ENCODE measurements around the gene TEAD2. TPM values are rescaled to one million over a fixed set of nuclear protein-coding genes. Genes with fewer than 3 reads are reported as not detected.

TEAD2 gene
- total and polyA plus RNA-seq, 9 of the 15 experiments (the other 6 are each of a cell fraction or from before 2014, with no cell fraction given) = 1.6 to 27.0 (median 13.9) TPM

- TF ChIP-seq, protein P1, sequence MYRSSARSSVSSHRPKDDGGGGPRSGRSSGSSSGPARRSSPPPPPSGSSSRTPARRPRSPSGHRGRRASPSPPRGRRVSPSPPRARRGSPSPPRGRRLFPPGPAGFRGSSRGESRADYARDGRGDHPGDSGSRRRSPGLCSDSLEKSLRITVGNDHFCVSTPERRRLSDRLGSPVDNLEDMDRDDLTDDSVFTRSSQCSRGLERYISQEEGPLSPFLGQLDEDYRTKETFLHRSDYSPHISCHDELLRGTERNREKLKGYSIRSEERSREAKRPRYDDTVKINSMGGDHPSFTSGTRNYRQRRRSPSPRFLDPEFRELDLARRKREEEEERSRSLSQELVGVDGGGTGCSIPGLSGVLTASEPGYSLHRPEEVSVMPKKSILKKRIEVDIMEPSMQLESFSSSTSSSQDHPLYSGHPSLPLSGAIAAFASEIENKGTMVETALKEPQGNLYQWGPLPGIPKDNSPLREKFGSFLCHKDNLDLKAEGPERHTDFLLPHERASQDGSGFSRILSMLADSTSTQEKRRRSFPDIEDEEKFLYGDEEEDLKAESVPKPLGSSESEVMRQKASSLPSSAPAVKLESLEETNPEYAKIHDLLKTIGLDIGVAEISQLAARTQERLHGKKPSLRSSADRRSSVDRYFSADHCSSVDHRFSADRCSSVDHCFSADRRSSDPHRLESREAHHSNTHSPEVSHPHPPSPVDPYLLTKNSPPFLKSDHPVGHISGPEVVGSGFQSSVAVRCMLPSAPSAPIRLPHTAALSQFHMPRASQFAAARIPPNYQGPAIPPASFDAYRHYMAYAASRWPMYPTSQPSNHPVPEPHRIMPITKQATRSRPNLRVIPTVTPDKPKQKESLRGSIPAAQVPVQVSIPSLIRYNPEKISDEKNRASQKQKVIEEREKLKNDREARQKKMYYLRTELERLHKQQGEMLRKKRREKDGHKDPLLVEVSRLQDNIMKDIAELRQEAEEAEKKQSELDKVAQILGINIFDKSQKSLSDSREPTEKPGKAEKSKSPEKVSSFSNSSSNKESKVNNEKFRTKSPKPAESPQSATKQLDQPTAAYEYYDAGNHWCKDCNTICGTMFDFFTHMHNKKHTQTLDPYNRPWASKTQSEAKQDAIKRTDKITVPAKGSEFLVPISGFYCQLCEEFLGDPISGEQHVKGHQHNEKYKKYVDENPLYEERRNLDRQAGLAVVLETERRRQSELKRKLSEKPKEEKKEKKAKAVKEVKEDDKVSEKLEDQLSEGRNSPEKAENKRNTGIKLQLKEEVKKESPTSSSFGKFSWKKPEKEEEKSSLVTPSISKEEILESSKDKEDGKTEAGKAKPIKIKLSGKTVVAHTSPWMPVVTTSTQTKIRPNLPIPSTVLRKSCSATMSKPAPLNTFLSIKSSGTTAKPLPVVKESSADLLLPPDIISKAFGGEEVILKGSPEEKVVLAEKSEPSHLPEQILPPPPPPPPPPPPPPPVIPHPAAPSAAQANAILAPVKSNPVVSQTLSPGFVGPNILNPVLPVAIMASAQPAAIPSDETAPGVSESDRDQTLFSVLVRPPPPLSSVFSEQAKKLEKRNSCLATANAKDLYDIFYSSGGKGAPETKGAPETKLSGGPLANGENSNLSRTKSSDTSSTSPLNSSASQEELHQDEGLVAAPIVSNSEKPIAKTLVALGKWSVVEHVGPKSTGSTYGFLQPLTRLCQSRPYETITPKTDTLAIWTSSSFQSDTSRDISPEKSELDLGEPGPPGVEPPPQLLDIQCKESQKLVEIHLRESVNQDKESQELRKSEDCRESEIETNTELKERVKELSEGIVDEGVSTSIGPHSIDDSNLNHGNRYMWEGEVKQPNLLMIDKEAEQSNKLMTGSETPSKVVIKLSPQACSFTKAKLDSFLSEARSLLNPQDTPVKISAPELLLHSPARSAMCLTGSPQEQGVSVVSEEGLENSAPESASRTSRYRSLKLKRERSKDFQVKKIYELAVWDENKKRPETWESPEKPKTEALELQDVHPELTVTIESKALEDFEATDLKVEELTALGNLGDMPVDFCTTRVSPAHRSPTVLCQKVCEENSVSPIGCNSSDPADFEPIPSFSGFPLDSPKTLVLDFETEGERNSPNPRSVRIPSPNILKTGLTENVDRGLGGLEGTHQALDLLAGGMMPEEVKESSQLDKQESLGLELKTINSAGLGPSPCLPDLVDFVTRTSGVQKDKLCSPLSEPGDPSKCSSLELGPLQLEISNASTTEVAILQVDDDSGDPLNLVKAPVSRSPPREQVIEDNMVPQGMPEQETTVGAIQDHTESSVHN (IDR thresholded peaks at IDR 0.05; ENCODE audit: borderline replicate concordance in 1 of 2, low read depth in 1 of 2) = no peak
- TF ChIP-seq POLR2G (IDR thresholded peaks at IDR 0.05; ENCODE audit: low read depth, low read length) (0 out of 2 replicates have a peak, but pooled peaks have one; percentile 37), PHF21A (IDR thresholded peaks at IDR 0.05; ENCODE audit: borderline replicate concordance, low read depth) (0 out of 2 replicates have a peak, but pooled peaks have one; percentile 44), LEF1 (IDR thresholded peaks at IDR 0.05) (0 out of 2 replicates have a peak, but pooled peaks have one; percentile 50), BHLHE40 (IDR thresholded peaks at IDR 0.05; ENCODE audit: low read length) (no peak), RBFOX2 (IDR thresholded peaks at IDR 0.05; ENCODE audit: low read depth, low read length) (peak; percentile 47; the same call in 1 of the 2 replicates), ARNT (IDR thresholded peaks at IDR 0.05) (0 out of 4 replicates have a peak, but pooled peaks of 1 of the 2 experiments have one; percentile 8), L3MBTL2 (IDR thresholded peaks at IDR 0.05) (peak; percentile 56; the same call in 1 of the 2 replicates), NBN (IDR thresholded peaks at IDR 0.05; ENCODE audit: low read depth) (0 out of 2 replicates have a peak, but pooled peaks have one; percentile 51), PHF8 (IDR thresholded peaks at IDR 0.05; ENCODE audit: borderline replicate concordance, low read length) (peak; percentile 37; the same call in 1 of the 2 replicates), NONO (IDR thresholded peaks at IDR 0.05; ENCODE audit: low read depth in 2 of 2, low read length in 1 of 2) (no peak), SMARCA5 (IDR thresholded peaks at IDR 0.05) (peak; percentile 36; the same call in 1 of the 2 replicates), VEZF1 (CRISPR knock-in tag; IDR thresholded peaks at IDR 0.05) (peak; percentile 35; the same call in 1 of the 2 replicates), DPF2 (IDR thresholded peaks at IDR 0.05) (0 out of 2 replicates have a peak, but pooled peaks have one; percentile 73)
- TF ChIP-seq, protein P2, sequence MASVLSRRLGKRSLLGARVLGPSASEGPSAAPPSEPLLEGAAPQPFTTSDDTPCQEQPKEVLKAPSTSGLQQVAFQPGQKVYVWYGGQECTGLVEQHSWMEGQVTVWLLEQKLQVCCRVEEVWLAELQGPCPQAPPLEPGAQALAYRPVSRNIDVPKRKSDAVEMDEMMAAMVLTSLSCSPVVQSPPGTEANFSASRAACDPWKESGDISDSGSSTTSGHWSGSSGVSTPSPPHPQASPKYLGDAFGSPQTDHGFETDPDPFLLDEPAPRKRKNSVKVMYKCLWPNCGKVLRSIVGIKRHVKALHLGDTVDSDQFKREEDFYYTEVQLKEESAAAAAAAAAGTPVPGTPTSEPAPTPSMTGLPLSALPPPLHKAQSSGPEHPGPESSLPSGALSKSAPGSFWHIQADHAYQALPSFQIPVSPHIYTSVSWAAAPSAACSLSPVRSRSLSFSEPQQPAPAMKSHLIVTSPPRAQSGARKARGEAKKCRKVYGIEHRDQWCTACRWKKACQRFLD (CRISPR knock-in tag; IDR thresholded peaks at IDR 0.05) = no peak
Observed at GRCh38 chr19:49364083-49364737, 2.0 kb upstream of the TEAD2 start (continued).

Measured in K562 (cell line).